HS-27A (cell line): ENCODE data around the gene FAM168A.

Experiments used
- DNase-seq: peaks from one replicate; pipeline ENCODE4 v3.0.0-alpha.2; 2012; ENCODE audit warnings: low read depth, missing footprints

FAM168A gene

GRCh38 chr11:73597956-73598718 is at the start of gene FAM168A:
TSS of gene FAM168A (minus strand) at chr11:73598112. CDS start at chr11:73468474, 129,638 bp downstream.
- DNase-seq = peak; percentile 93

GRCh38 chr11:73647459-73648100 is 49.7 kb upstream of the FAM168A start:
- peak; percentile 27 for DNase-seq

- DNase-seq = no peak
These were observed 48.2 kb upstream of the FAM168A start, which contains the start of gene PLEKHB1 for GRCh38 chr11:73645972-73646631. TSS of gene PLEKHB1 (plus strand) at chr11:73646581. CDS start at chr11:73646609, 28 bp downstream.

GRCh38 chr11:73645121-73645969 is 47.4 kb upstream of the FAM168A start:
- no peak for DNase-seq

- DNase-seq = no peak
These were observed 43.8 kb upstream of the FAM168A start for GRCh38 chr11:73641668-73642067.

GRCh38 chr11:73640592-73640991 is 42.7 kb upstream of the FAM168A start:
- no peak for DNase-seq

GRCh38 chr11:73637012-73637411 is 39.1 kb upstream of the FAM168A start:
- no peak for DNase-seq

GRCh38 chr11:73636249-73636648 is 38.3 kb upstream of the FAM168A start:
- no peak for DNase-seq

GRCh38 chr11:73635721-73636120 is 37.8 kb upstream of the FAM168A start:
- DNase-seq = no peak

- no peak for DNase-seq
These were observed 36.1 kb upstream of the FAM168A start for GRCh38 chr11:73633999-73634398.

GRCh38 chr11:73632996-73633395 is 35.1 kb upstream of the FAM168A start:
- DNase-seq = no peak

- DNase-seq = no peak
These were observed 32.0 kb upstream of the FAM168A start for GRCh38 chr11:73629907-73630306.

GRCh38 chr11:73625696-73626318 is 27.9 kb upstream of the FAM168A start:
- DNase-seq = peak; percentile 39

GRCh38 chr11:73623686-73624085 is 25.8 kb upstream of the FAM168A start:
- DNase-seq = no peak

GRCh38 chr11:73622926-73623593 is 25.1 kb upstream of the FAM168A start:
- DNase-seq = no peak

GRCh38 chr11:73614591-73614990 is 16.7 kb upstream of the FAM168A start:
- no peak for DNase-seq

GRCh38 chr11:73612601-73613140 is 14.8 kb upstream of the FAM168A start:
- DNase-seq = no peak

GRCh38 chr11:73598719-73599379 is 937 bp upstream of the FAM168A start:
- no peak for DNase-seq

- no peak for DNase-seq
These were observed 466 bp downstream of the FAM168A start for GRCh38 chr11:73597336-73597955.

- no peak for DNase-seq
These were observed 1.4 kb downstream of the FAM168A start for GRCh38 chr11:73596547-73596946.
